LNCAP (cell line): ENCODE measurements around the gene NT5C1A.
A peak's percentile ranks its signal among the peaks of the same experiment; 100 is the strongest.

Source experiments
- TF ChIP-seq, protein P1 (sequence below): fragments of 450-650 bp; IDR thresholded peaks from 2 replicates; pipeline ENCODE4 v1.5.1; 2017; ENCODE audit warnings: mild to moderate bottlenecking

The NT5C1A gene

GRCh38 chr1:39679821-39680220 is 7.9 kb upstream of the NT5C1A start:
- TF ChIP-seq, protein P1, sequence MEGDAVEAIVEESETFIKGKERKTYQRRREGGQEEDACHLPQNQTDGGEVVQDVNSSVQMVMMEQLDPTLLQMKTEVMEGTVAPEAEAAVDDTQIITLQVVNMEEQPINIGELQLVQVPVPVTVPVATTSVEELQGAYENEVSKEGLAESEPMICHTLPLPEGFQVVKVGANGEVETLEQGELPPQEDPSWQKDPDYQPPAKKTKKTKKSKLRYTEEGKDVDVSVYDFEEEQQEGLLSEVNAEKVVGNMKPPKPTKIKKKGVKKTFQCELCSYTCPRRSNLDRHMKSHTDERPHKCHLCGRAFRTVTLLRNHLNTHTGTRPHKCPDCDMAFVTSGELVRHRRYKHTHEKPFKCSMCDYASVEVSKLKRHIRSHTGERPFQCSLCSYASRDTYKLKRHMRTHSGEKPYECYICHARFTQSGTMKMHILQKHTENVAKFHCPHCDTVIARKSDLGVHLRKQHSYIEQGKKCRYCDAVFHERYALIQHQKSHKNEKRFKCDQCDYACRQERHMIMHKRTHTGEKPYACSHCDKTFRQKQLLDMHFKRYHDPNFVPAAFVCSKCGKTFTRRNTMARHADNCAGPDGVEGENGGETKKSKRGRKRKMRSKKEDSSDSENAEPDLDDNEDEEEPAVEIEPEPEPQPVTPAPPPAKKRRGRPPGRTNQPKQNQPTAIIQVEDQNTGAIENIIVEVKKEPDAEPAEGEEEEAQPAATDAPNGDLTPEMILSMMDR = no peak

DNA sequence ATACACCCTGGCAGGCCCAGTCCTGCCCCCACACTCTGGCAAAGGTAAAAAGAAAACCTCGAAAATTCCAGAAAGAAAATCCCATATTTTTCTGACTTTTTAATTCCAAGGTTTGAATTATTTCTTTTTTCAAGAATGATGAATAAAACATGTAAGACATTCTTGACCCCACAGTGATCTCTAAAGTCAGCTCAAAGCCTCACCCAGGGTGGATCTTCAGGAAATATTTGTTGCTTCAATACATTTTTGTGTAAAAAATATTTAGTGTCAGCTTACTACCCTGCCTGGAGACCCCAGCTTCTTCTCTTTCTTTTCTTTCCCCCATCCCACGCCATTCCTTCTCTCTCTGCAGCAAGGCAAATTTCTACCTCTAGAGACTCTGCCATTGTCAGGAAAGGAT is 7.0 kb upstream of the NT5C1A start:
- TF ChIP-seq, protein P1 = no peak

- TF ChIP-seq, protein P1 = no peak
These were observed 5.7 kb upstream of the NT5C1A start for GRCh38 chr1:39677645-39678044.

DNA sequence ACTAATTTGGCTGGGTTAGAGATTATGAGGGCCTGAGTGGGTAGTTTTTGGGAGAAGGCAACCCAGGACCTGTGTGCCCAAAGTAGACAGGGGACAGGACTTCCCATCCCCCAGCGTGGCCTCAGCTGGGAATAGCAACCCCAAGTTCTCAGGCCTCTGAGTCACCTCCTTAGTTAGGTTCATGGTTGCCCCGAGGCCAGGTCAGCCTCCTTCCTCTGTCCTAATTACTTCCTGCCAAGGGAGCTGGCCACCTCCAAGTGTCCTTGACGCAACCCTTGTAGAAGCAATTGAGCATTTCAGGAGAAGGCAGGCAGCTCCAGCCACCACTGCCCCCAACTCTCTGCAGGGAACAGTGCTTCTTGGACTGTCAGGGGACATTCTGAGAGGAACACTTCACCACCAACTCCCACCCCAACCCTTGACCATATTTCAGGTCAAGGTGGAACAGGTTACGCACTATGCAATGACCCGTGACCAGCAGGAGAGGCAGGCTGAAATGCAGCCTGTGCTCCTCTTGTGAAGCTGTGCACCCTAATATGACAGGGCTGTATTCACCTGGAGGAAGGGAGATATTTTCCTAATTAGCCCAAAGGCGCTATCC is 5.1 kb upstream of the NT5C1A start:
- TF ChIP-seq, protein P1 = no peak

- TF ChIP-seq, protein P1 = no peak
These were observed 3.3 kb upstream of the NT5C1A start for GRCh38 chr1:39675220-39675619.

GRCh38 chr1:39673215-39673614 is 1.3 kb upstream of the NT5C1A start:
- TF ChIP-seq, protein P1 = no peak

DNA sequence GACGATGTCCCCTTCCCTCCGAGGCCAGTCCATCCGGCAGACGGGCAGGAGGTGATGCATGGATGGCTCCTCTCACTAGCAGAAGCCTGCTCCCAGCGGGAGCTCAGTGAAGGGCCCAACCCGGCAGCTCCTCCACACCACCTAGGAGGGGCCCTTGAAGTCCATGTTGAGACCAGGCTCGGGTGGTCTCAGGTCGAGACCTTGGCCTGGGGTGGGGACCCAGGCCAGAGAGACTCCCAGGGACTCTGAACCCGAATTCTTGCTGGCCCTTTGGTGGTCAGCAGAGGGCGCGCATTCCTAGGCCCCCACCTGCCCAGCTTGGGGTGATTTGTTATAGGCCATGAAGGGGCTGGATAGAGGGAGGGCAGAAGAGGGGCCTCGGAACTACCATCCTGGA is 642 bp upstream of the NT5C1A start:
- TF ChIP-seq, protein P1 = peak; percentile 47; the same call in 1 of the 2 replicates

DNA sequence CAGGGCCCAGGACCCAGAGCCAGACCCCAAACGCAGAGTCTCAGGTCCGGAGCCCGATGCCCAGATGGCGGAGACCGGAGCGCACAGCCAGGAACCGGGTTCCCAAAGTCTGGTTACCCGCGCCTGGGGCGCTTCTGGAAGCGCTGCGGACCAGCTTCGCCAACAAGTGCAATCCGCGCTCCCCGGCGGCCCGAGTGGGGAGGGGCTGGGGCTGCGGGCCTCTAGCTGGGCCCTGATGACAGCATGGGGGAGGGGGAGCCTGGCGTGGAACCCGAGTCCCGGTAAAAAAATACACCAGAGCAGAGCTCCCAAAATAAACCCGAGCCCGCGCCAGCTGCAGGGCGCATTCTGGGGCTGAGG is 494 bp downstream of the NT5C1A start:
- TF ChIP-seq, protein P1 = no peak
